LNCaP clone FGC (cell line): Measurements from ENCODE around the gene NCF2.

Experiments used
- DNase-seq: peaks from one replicate; pipeline ENCODE4 v3.0.0-alpha.2; 2011; ENCODE audit warnings: low read depth
- H3K4me3 ChIP-seq: 2 replicates; pipeline ENCODE4 v1.5.1; 2011; ENCODE audit warnings: mild to moderate bottlenecking, low read depth, low read length, control low read depth
- CTCF ChIP-seq: IDR thresholded peaks from 2 replicates; pipeline ENCODE4 v1.5.1; 2012; ENCODE audit warnings: mild to moderate bottlenecking; ENCODE audit not compliant: control insufficient read depth, insufficient read depth; ENCODE audit errors: extremely low read depth

The NCF2 gene

GRCh38 chr1:183612407-183612806 lies 22.1 kb upstream of the NCF2 start:
- DNase-seq: no peak
- H3K4me3 ChIP-seq: no peak overlapping the region
- TF ChIP-seq CTCF: no peak

GRCh38 chr1:183611021-183611420 lies 20.8 kb upstream of the NCF2 start:
- H3K4me3 ChIP-seq: no peak overlapping the region
- DNase-seq: no peak
- TF ChIP-seq CTCF: no peak

DNA sequence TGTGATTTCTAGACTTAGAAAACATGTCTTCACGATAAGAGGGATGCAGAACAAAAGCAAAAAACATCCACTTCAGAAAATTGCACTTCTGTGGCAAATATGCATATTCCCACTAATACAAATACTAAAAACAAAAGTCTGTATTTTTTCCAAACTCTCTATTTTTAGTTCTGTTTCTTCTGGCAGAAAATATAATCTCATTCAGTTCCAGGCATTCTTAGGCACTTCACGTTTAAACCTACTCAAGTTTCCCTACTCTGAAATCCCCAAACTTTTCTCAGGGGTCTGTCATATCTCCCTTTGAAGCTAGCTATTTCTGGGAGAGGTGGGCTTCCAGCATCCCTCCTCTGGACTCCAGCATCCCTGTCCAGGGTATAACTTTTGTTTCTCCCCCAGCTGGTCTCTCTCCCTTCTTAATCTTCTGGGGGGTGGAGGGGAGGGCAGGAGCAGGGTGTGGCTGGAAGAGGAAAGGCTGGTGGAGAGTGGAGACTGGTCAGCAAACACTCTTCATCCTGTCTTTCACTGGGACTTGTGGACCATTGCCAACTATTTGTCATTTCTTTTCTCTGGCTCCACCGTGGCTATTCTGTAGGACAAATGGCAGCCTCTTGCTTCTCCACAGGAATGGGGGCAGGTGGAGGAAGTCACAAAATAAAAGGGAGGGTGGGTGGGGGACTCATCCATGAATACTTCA lies 19.6 kb upstream of the NCF2 start:
- no peak overlapping the region for H3K4me3 ChIP-seq
- DNase-seq: no peak
- TF ChIP-seq CTCF: no peak

DNA sequence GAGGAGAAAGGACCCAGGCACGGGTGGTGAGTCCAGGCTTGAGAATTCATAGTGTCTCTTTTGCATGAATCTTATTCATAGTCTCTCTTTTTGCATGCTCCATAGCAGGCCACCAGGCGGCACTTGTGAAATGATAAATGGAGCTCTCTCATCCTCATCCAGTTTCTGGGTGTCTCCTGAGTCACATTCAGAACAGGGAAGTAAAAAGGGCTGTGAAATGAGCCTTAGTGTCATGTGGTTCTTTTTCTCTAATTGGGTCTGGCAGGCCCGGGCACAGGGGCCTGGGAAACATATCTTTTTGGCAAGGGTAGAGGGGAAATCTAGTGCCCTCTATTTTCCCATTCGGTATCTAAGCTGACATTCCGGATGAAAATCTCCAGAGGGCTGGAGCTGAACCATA lies 19.1 kb upstream of the NCF2 start:
- TF ChIP-seq CTCF: peak; percentile 42
- no peak overlapping the region for H3K4me3 ChIP-seq
- DNase-seq: no peak

GRCh38 chr1:183607322-183607980 lies 17.2 kb upstream of the NCF2 start:
- TF ChIP-seq CTCF: no peak
- H3K4me3 ChIP-seq: no peak overlapping the region
- no peak for DNase-seq

- TF ChIP-seq CTCF: no peak
- no peak for DNase-seq
- H3K4me3 ChIP-seq: no peak overlapping the region
These were observed 15.6 kb upstream of the NCF2 start for GRCh38 chr1:183605904-183606303.

DNA sequence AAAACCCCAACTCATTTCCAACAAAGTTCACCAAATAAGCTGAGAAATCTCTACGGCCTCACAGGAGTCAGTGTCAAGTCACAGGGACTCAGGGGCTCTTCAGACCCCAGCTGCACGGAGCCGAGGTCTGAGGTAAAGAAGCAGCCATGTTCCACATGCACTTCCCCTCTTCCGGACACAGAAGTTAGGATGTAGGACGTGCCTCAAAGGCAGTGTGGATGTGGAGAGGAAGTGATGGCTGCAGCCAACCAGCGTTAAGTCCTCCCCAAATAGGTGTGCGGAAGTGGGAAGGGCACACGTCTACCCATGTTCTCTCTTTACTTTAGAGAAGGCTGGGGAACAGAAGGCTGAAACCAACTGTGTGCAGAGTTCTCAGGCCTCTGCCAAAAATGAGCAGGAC lies 14.6 kb upstream of the NCF2 start:
- H3K4me3 ChIP-seq: no peak overlapping the region
- TF ChIP-seq CTCF: no peak
- DNase-seq: no peak
